Suprapubic skin (tissue), 4 donors: Measurements from ENCODE around the gene ZSWIM5. TPM values are rescaled to one million over a fixed set of nuclear protein-coding genes. Genes with fewer than 3 reads are reported as not detected.
"Not testable (repeated sequence)": the region's sequence is repeated elsewhere in the genome, so short reads cannot be mapped to it uniquely, and the experiment has no call there.

Experiments
- DNase-seq, 2 donors: peaks; one replicate each; pipeline ENCODE4 v3.0.0-alpha.2; 2019; ENCODE audit warnings: low spot score in 2 of 2
- H3K27ac ChIP-seq: fragments of 200-600 bp; sonication (generic); one replicate; pipeline ENCODE4 v1.5.1; 2019
- H3K27me3 ChIP-seq: fragments of 200-600 bp; sonication (generic); one replicate; pipeline ENCODE4 v1.5.1; 2019
- H3K36me3 ChIP-seq: fragments of 200-600 bp; sonication (generic); one replicate; pipeline ENCODE4 v1.5.1; 2019
- H3K4me1 ChIP-seq: fragments of 200-600 bp; sonication (generic); one replicate; pipeline ENCODE4 v1.5.1; 2019
- H3K4me3 ChIP-seq: fragments of 200-600 bp; sonication (generic); one replicate; pipeline ENCODE4 v1.5.1; 2019; ENCODE audit warnings: mild to moderate bottlenecking
- H3K9me3 ChIP-seq: fragments of 200-600 bp; sonication (generic); one replicate; pipeline ENCODE4 v1.5.1; 2019
- CTCF ChIP-seq, 2 donors: fragments of 200-600 bp in 1 of 2; fragments of 450-650 bp in 1 of 2; sonication (generic) in 1 of 2; IDR thresholded peaks; one replicate each; pipeline ENCODE4 v1.5.1; 2016 to 2019; ENCODE audit warnings: antibody characterized with exemption in 2 of 2, mild to moderate bottlenecking in 1 of 2, moderate library complexity in 1 of 2
- EP300 ChIP-seq: sonication (generic); formaldehyde crosslinking; IDR thresholded peaks from one replicate; pipeline ENCODE4 v1.6.1; 2017; ENCODE audit warnings: antibody characterized with exemption
- POLR2A ChIP-seq, 2 donors: fragments of 450-650 bp; IDR thresholded peaks; one replicate each; pipeline ENCODE4 v1.6.1; 2017; ENCODE audit warnings: antibody characterized with exemption in 2 of 2, mild to moderate bottlenecking in 2 of 2, moderate library complexity in 2 of 2
- POLR2AphosphoS5 ChIP-seq, 3 donors: sonication (generic); formaldehyde crosslinking; IDR thresholded peaks; one replicate each; pipeline ENCODE4 v1.6.1; 2017; ENCODE audit warnings: antibody characterized with exemption in 3 of 3
- WGBS: methylation state at CpG from one replicate; pipeline ENCODE4 v1.1.5; 2018; 5-methylcytosine and 5-hydroxymethylcytosine counted together
- total RNA-seq, 4 donors: library from RNA; depleted of rRNA; stranded (reverse); fragments of >200 nt; gene quantifications; one replicate each; pipeline ENCODE4 v1.1.0, GENCODE V29; 2016

Gene ZSWIM5
- total RNA-seq, 4 donors from 2014 or later, result 1.9 to 3.5 (median 2.8) TPM

- WGBS, result 75% methylated on average over 2 of the region's 2 CpGs
- Histone ChIP-seq H3K9me3 (no peaks in the 10 kb centered on the region), H3K4me3 (no peak overlapping the region), H3K4me1 (no peaks in the 10 kb centered on the region), H3K27me3 (no peaks in the 10 kb centered on the region), H3K27ac (no peak overlapping the region), H3K36me3 (no peaks in the 10 kb centered on the region)
- DNase-seq, result no peak
- TF ChIP-seq POLR2A (IDR thresholded peaks at IDR 0.05) (no peak), CTCF (IDR thresholded peaks at IDR 0.05) (no peak)
Measured at GRCh38 chr1:45067806-45068205, 138.6 kb downstream of the ZSWIM5 start.

GRCh38 chr1:45065083-45065482 lies 141.3 kb downstream of the ZSWIM5 start:
- DNase-seq, result no peak
- no peaks in the 10 kb centered on the region for H3K36me3 ChIP-seq
- no peaks in the 10 kb centered on the region for H3K27me3 ChIP-seq
- H3K9me3 ChIP-seq, result no peaks in the 10 kb centered on the region
- TF ChIP-seq CTCF (IDR thresholded peaks at IDR 0.05) (no peak), EP300 (no peak), POLR2AphosphoS5 (IDR thresholded peaks at IDR 0.05) (no peak), POLR2A (IDR thresholded peaks at IDR 0.05) (no peak)
- no peak overlapping the region for H3K27ac ChIP-seq
- H3K4me1 ChIP-seq, result no peaks in the 10 kb centered on the region
- 59% methylated on average over 2 of the region's 2 CpGs for WGBS
- no peak overlapping the region for H3K4me3 ChIP-seq

- 93% methylated on average over 4 of the region's 4 CpGs for WGBS
- H3K36me3 ChIP-seq, H3K27me3 ChIP-seq, H3K4me1 ChIP-seq, DNase-seq, H3K4me3 ChIP-seq, H3K27ac ChIP-seq, H3K9me3 ChIP-seq: not testable (repeated sequence)
Measured at GRCh38 chr1:45062463-45062862, 143.9 kb downstream of the ZSWIM5 start.

- no peak for TF ChIP-seq POLR2A (IDR thresholded peaks at IDR 0.05)
- no peak for TF ChIP-seq CTCF (IDR thresholded peaks at IDR 0.05)
- no peak for TF ChIP-seq EP300
- TF ChIP-seq POLR2AphosphoS5 (IDR thresholded peaks at IDR 0.05), result no peak
- no peaks in the 10 kb centered on the region for H3K4me1 ChIP-seq
- peaks cover 3% of the 10 kb centered on the region for H3K36me3 ChIP-seq
- no peak overlapping the region for H3K4me3 ChIP-seq
- no peaks in the 10 kb centered on the region for H3K9me3 ChIP-seq
- no peaks in the 10 kb centered on the region for H3K27me3 ChIP-seq
- DNase-seq, result no peak
- H3K27ac ChIP-seq, result no peak overlapping the region
- WGBS, result 66% methylated on average over 2 of the region's 2 CpGs
Measured at GRCh38 chr1:45059829-45060228, 146.6 kb downstream of the ZSWIM5 start.

- Histone ChIP-seq H3K4me1 (no peaks in the 10 kb centered on the region), H3K27me3 (no peaks in the 10 kb centered on the region), H3K9me3 (no peaks in the 10 kb centered on the region), H3K27ac (no peak overlapping the region), H3K36me3 (peaks cover 3% of the 10 kb centered on the region), H3K4me3 (no peak overlapping the region)
- 90% methylated on average over 1 of the region's 1 CpG for WGBS
- TF ChIP-seq CTCF (IDR thresholded peaks at IDR 0.05) (no peak), POLR2AphosphoS5 (IDR thresholded peaks at IDR 0.05) (no peak), POLR2A (IDR thresholded peaks at IDR 0.05) (no peak), EP300 (no peak)
- DNase-seq, result no peak
Measured at GRCh38 chr1:45057542-45057941, 148.9 kb downstream of the ZSWIM5 start.

GRCh38 chr1:45051005-45051772 lies 155.2 kb downstream of the ZSWIM5 start:
- Histone ChIP-seq H3K4me3 (no peak overlapping the region), H3K27me3 (no peaks in the 10 kb centered on the region), H3K9me3 (no peaks in the 10 kb centered on the region), H3K27ac (no peak overlapping the region), H3K36me3 (no peaks in the 10 kb centered on the region), H3K4me1 (no peaks in the 10 kb centered on the region)
- TF ChIP-seq EP300 (no peak), POLR2AphosphoS5 (IDR thresholded peaks at IDR 0.05) (no peak), POLR2A (IDR thresholded peaks at IDR 0.05) (no peak), CTCF (IDR thresholded peaks at IDR 0.05) (no peak)
- no peak for DNase-seq
- WGBS, result 78% methylated on average over 2 of the region's 2 CpGs
